Tibial artery (tissue), 4 donors: ENCODE data around the gene NXNL1.
A peak's percentile ranks its signal among the peaks of the same experiment; 100 is the strongest.

ENCODE experiments used
- DNase-seq, 2 donors: peaks; one replicate each; pipeline ENCODE4 v3.0.0-alpha.2; 2019
- H3K27ac ChIP-seq, 2 donors: fragments of 200-600 bp; sonication (generic) in 1 of 2; 1 replicate in 1 of 2; 2 replicates in 1 of 2; pipeline ENCODE4 v1.5.1; 2018 to 2019; ENCODE audit warnings: mild to moderate bottlenecking in 1 of 2
- H3K27me3 ChIP-seq, 2 donors: fragments of 200-600 bp; sonication (generic) in 1 of 2; one replicate each; pipeline versions ENCODE4 v1.5.1 to v1.6.0; 2016 to 2019
- H3K36me3 ChIP-seq, 3 donors: fragments of 200-600 bp; sonication (generic) in 2 of 3; one replicate each; pipeline ENCODE4 v1.5.1; 2016 to 2019; ENCODE audit warnings: mild to moderate bottlenecking in 2 of 3
- H3K4me1 ChIP-seq, 4 donors: fragments of 200-600 bp; sonication (generic) in 2 of 4; 1 replicate in 3 of 4; 2 replicates in 1 of 4; pipeline ENCODE4 v1.5.1; 2016 to 2019
- H3K4me3 ChIP-seq, 2 donors: fragments of 200-600 bp; sonication (generic) in 1 of 2; 1 replicate in 1 of 2; 2 replicates in 1 of 2; pipeline ENCODE4 v1.5.1; 2018 to 2019; ENCODE audit warnings: mild to moderate bottlenecking in 2 of 2
- H3K9me3 ChIP-seq, 3 donors: fragments of 200-600 bp; sonication (generic) in 1 of 3; one replicate each; pipeline ENCODE4 v1.5.1; 2016 to 2019
- intact Hi-C: fragments of 100-400 bp; cut with DNase I; formaldehyde crosslinking; loops from one replicate; pipeline ENCODE4 v1.15.0; 2023; ENCODE audit warnings: low total_unique reads
- TF ChIP-seq, protein P1 (sequence below), 2 experiments: fragments of 200-600 bp in 1 of 2; fragments of 450-650 bp in 1 of 2; IDR thresholded peaks; one replicate each; pipeline ENCODE4 v1.5.1; 2017 to 2019; ENCODE audit warnings: antibody characterized with exemption in 2 of 2, mild to moderate bottlenecking in 1 of 2, moderate library complexity in 1 of 2

NXNL1 gene

DNA sequence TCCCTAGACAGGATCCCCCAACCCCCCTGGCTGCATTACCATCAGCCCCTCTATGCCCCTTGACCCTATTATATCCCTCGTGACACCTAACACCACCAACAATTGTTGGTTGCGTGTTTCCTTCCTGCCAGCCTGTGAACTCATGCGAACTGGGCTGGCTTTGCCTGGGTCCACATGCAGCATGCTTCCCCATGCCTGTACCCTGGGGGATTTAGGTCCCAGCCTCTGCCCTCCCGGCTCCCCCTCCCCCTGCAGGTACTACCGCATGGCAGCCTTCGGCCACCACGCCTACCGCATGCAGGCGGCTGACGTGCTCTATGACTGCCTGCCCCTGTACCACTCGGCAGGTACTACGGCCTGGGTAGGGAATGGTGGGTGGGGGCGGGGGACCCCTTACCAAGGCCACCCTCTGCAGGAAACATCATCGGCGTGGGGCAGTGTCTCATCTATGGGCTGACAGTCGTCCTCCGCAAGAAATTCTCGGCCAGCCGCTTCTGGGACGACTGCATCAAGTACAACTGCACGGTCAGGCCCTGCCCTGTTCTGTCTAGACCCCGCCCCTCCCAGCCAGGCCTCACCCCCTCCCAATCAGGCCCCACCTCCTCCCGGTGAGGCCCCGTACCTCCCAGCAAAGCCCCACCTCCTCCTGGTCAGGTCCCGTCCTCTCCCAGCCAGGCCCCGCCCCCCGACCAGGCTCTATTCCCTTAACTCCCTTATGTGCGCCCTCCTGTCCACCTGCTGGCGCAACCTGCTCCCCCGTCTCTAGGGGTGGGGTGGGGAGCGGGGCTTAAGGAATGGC is 28.1 kb upstream of the NXNL1 start:
- intact Hi-C loops, result no loop called here
- Histone ChIP-seq H3K36me3 (peaks cover 4 to 49% (median 23%) of the 10 kb centered on the region in 3 donors), H3K4me1 (peaks cover 0 to 6% (median 0%) of the 10 kb centered on the region in 4 donors), H3K27me3 (no peaks in the 10 kb centered on the region), H3K4me3 (no peak overlapping the region), H3K27ac (no peak overlapping the region), H3K9me3 (no peaks in the 10 kb centered on the region)
- DNase-seq, result peak; percentile 45 to 71
- TF ChIP-seq, protein P1, sequence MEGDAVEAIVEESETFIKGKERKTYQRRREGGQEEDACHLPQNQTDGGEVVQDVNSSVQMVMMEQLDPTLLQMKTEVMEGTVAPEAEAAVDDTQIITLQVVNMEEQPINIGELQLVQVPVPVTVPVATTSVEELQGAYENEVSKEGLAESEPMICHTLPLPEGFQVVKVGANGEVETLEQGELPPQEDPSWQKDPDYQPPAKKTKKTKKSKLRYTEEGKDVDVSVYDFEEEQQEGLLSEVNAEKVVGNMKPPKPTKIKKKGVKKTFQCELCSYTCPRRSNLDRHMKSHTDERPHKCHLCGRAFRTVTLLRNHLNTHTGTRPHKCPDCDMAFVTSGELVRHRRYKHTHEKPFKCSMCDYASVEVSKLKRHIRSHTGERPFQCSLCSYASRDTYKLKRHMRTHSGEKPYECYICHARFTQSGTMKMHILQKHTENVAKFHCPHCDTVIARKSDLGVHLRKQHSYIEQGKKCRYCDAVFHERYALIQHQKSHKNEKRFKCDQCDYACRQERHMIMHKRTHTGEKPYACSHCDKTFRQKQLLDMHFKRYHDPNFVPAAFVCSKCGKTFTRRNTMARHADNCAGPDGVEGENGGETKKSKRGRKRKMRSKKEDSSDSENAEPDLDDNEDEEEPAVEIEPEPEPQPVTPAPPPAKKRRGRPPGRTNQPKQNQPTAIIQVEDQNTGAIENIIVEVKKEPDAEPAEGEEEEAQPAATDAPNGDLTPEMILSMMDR (IDR thresholded peaks at IDR 0.05), result no peak

DNA sequence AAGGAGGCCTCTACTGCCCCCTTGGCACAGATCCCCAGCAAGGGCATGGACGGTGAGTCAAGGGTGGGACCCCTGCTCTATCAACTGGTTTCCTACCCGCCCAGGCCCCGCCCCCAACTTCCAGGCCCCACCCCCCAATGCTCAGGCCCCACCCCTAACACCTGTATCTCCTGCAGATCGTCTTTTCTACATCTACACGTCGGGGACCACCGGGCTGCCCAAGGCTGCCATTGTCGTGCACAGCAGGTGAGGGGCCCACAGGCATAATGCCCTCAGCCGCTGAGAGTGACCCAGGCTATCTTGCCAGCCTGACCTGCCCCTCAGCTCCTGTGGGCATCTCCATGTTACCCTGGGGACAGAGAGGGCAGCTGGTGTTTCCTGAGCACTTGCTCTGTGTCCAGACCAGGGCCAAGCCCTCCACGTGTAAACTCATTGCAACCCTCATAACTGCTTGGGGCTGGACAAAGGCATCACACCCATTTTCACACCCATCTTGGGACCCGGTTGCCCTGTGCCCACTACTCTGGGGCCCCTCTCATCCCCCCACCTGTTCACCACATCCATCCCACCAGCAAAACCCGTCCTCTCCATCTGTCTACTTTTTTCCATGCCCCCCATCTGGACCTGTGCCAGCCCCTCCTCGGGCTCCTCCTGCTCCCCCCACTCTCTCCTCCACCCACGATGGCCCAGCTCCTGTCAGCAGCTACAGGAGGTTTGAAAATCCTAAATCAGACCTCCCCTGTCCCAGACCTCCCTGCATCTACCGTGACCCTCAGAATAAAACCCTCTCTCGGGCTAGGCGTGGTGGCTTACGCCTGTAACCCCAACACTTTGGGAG is 26.8 kb upstream of the NXNL1 start:
- Histone ChIP-seq H3K4me3 (no peak overlapping the region), H3K9me3 (no peaks in the 10 kb centered on the region), H3K36me3 (peaks cover 4 to 49% (median 23%) of the 10 kb centered on the region in 3 donors), H3K27me3 (no peaks in the 10 kb centered on the region), H3K27ac (no peak overlapping the region), H3K4me1 (peaks cover 0 to 6% (median 0%) of the 10 kb centered on the region in 4 donors)
- intact Hi-C loops, result no loop called here
- TF ChIP-seq, protein P1 (IDR thresholded peaks at IDR 0.05), result no peak
- no peak for DNase-seq

- intact Hi-C loops, result no loop called here
- no peak overlapping the region for H3K27ac ChIP-seq
Measured at GRCh38 chr19:17486545-17487240, 26.0 kb upstream of the NXNL1 start.

DNA sequence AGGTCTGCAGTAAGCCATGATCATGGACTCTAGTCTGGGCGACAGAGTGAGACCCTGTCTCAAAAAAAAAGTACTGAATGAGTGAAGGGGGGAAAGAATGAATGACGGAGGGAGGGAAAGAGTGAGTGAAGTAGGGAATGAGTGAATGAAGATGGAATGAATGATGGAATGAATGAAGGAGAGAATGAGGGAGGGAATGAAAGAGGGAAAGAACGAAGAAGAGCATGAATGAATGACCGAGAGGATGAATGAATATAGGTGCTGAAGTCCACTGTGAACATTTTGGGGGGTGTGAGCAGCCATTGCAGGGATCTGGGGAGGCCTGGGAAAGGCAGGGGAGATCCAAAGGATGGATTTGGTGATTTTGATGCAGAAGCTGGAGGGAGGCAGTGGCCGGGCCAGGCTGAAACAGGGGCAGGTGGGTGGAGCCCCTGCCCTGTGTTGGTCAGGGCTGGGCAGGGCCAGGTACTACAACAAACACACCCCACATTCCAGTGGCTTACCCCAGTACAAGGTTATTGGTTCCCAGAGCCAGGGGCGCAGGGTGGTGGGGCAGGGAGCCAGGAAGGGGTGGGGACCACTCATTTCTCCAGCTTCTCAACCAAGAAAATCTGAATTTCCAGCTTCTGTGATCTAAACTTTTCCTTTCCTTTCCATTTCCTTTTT is 23.9 kb upstream of the NXNL1 start:
- Histone ChIP-seq H3K4me3 (no peak overlapping the region), H3K9me3 (no peaks in the 10 kb centered on the region), H3K4me1 (peaks cover 0 to 6% (median 0%) of the 10 kb centered on the region in 4 donors), H3K27ac (no peak overlapping the region), H3K36me3 (peaks cover 4 to 33% (median 22%) of the 10 kb centered on the region in 3 donors), H3K27me3 (no peaks in the 10 kb centered on the region)
- TF ChIP-seq, protein P1 (IDR thresholded peaks at IDR 0.05), result no peak
- no peak for DNase-seq
- intact Hi-C loops, result no loop called here

More at GRCh38 chr19:17486545-17487240, 26.0 kb upstream of the NXNL1 start:
- Histone ChIP-seq H3K9me3 (no peaks in the 10 kb centered on the region), H3K36me3 (peaks cover 4 to 48% (median 23%) of the 10 kb centered on the region in 3 donors), H3K4me3 (no peak overlapping the region), H3K27me3 (no peaks in the 10 kb centered on the region), H3K4me1 (peaks cover 0 to 6% (median 0%) of the 10 kb centered on the region in 4 donors)
- TF ChIP-seq, protein P1 (IDR thresholded peaks at IDR 0.05), result no peak
- DNase-seq, result no peak

DNA sequence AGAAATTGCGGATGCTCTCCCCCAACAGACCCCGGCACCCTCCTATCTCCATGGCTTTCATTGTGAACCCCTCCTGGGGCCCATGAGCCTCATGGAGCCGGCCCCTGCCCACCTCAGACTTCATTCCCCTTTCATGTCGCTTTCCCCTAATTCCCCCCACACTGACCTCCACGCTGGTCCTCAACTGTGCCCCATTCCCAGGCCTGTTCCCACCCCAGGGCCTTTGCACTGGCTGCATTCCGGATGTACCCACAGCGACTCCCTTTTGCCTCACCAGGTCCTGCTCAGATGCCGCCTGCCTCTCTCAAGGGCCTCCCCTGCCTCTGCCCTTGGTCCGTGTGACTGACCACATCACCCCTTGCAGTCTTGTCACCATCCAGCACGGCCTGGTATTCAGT is 22.9 kb upstream of the NXNL1 start:
- intact Hi-C loops, result no loop called here
- no peak overlapping the region for H3K27ac ChIP-seq
- no peaks in the 10 kb centered on the region for H3K27me3 ChIP-seq
- H3K9me3 ChIP-seq, result no peaks in the 10 kb centered on the region
- peaks cover 4 to 27% (median 19%) of the 10 kb centered on the region in 3 donors for H3K36me3 ChIP-seq
- H3K4me1 ChIP-seq, result peaks cover 0 to 4% (median 0%) of the 10 kb centered on the region in 4 donors
- TF ChIP-seq, protein P1 (IDR thresholded peaks at IDR 0.05), result no peak
- DNase-seq, result no peak
- no peak overlapping the region for H3K4me3 ChIP-seq
